ENCODE data around the gene RER1.
A peak's percentile ranks its signal among the peaks of the same experiment; 100 is the strongest.
"Not testable (repeated sequence)": the region's sequence is repeated elsewhere in the genome, so short reads cannot be mapped to it uniquely, and the experiment has no call there.

RER1 gene

GRCh38 chr1:2429780-2430591, 38.3 kb downstream of the RER1 start:
- DNase-seq = peak in 1 of 2 donors; percentile 53

GRCh38 chr1:2430592-2430973, 38.9 kb downstream of the RER1 start:
- no peak for DNase-seq

- no peak for DNase-seq
Observed at GRCh38 chr1:2431103-2431502, 39.5 kb downstream of the RER1 start.

- no peak for DNase-seq
Observed at GRCh38 chr1:2431518-2431917, 39.9 kb downstream of the RER1 start.

GRCh38 chr1:2432441-2432844, 40.8 kb downstream of the RER1 start:
- no peak for DNase-seq

- no peak for DNase-seq
Observed at GRCh38 chr1:2433196-2433595, 41.6 kb downstream of the RER1 start.

- DNase-seq = no peak
Observed at GRCh38 chr1:2433936-2434655, 42.5 kb downstream of the RER1 start.

GRCh38 chr1:2435091-2435490, 43.5 kb downstream of the RER1 start:
- no peak for DNase-seq

GRCh38 chr1:2435746-2436355, 44.2 kb downstream of the RER1 start:
- no peak for DNase-seq

GRCh38 chr1:2436876-2437275, 45.2 kb downstream of the RER1 start:
- DNase-seq = no peak

- DNase-seq = no peak
Observed at GRCh38 chr1:2437617-2438016, 46.0 kb downstream of the RER1 start.

- no peak for DNase-seq
Observed at GRCh38 chr1:2438038-2438437, 46.4 kb downstream of the RER1 start.

- no peak for DNase-seq
Observed at GRCh38 chr1:2438641-2439040, 47.0 kb downstream of the RER1 start.

GRCh38 chr1:2439369-2439768, 47.7 kb downstream of the RER1 start:
- no peak for DNase-seq

GRCh38 chr1:2440346-2440745, 48.7 kb downstream of the RER1 start:
- DNase-seq = not testable (repeated sequence)

GRCh38 chr1:2441746-2442145, 50.1 kb downstream of the RER1 start:
- no peak for DNase-seq

- DNase-seq = no peak
Observed at GRCh38 chr1:2442661-2443060, 51.0 kb downstream of the RER1 start.

GRCh38 chr1:2443277-2444137, 51.9 kb downstream of the RER1 start:
- DNase-seq = peak in 1 of 2 donors; percentile 48

- DNase-seq = no peak
Observed at GRCh38 chr1:2444138-2444591, 52.5 kb downstream of the RER1 start.

GRCh38 chr1:2445162-2445822, 53.7 kb downstream of the RER1 start:
- no peak for DNase-seq

- no peak for DNase-seq
Observed at GRCh38 chr1:2445823-2446215, 54.2 kb downstream of the RER1 start.

- no peak for DNase-seq
Observed at GRCh38 chr1:2446394-2446793, 54.8 kb downstream of the RER1 start.

Data from stimulated activated CD4-positive, alpha-beta T cell treated with anti-CD3 and anti-CD28 coated beads, Interleukin-2, amount 100 ng/mL, for 24 hours (primary cell).